K562 (cell line): ENCODE measurements around the gene CNTROB. TPM values are rescaled to one million over a fixed set of nuclear protein-coding genes. Genes with fewer than 3 reads are reported as not detected.

Experiments
- BRF2 ChIP-seq: IDR thresholded peaks from 3 replicates; pipeline ENCODE4 v1.6.1; 2011; ENCODE audit warnings: borderline replicate concordance, mild to moderate bottlenecking; ENCODE audit not compliant: insufficient read length, insufficient read depth
- CEBPG ChIP-seq, 3 experiments: fragments of 200-800 bp in 1 of 3; sonication (Bioruptor generic) in 1 of 3; sonication (generic) in 1 of 3; formaldehyde crosslinking in 1 of 3; IDR thresholded peaks in 2 of 3; conservative IDR thresholded peaks in 1 of 3; 2 replicates each; pipeline versions ENCODE4 v1.6.1 to v1.8.0; 2016 to 2022; ENCODE audit warnings: missing compliant biosample characterization in 2 of 3, missing genetic modification characterization in 2 of 3, mild to moderate bottlenecking in 1 of 3, missing genetic modification reagents in 1 of 3
- E2F8 ChIP-seq: fragments of 450-650 bp; IDR thresholded peaks from 2 replicates; pipeline ENCODE4 v1.7.1; 2018; ENCODE audit warnings: mild to moderate bottlenecking, low read depth; ENCODE audit not compliant: partially characterized antibody
- ELF2 ChIP-seq: fragments of 250-450 bp; sonication (Bioruptor Pico); IDR thresholded peaks from 2 replicates; pipeline ENCODE4 v1.5.0; 2021; ENCODE audit warnings: mild to moderate bottlenecking
- FOXJ2 ChIP-seq: fragments of 200-800 bp; sonication (Bioruptor generic); IDR thresholded peaks from 2 replicates; pipeline ENCODE4 v1.6.1; 2016; ENCODE audit warnings: missing genetic modification characterization, missing compliant biosample characterization
- HDAC3 ChIP-seq: fragments of 450-650 bp; IDR thresholded peaks from 2 replicates; pipeline ENCODE4 v1.6.1; 2018; ENCODE audit warnings: borderline replicate concordance, mild to moderate bottlenecking, moderate library complexity; ENCODE audit not compliant: partially characterized antibody
- KDM2B ChIP-seq: fragments of 250-450 bp; sonication (Bioruptor Pico); IDR thresholded peaks from 2 replicates; pipeline ENCODE4 v1.8.0; 2021; ENCODE audit warnings: mild to moderate bottlenecking, moderate library complexity
- SMAD3 ChIP-seq: fragments of 450-650 bp; formaldehyde crosslinking; conservative IDR thresholded peaks from 2 replicates; pipeline ENCODE4 v1.4.0; 2020; ENCODE audit warnings: mild to moderate bottlenecking
- SRF ChIP-seq, 2 experiments: fragments of 250-450, 450-650 bp in 1 of 2; sonication (Bioruptor Pico) in 1 of 2; sonication (generic) in 1 of 2; formaldehyde crosslinking; IDR thresholded peaks; 2 replicates each; pipeline versions ENCODE4 v1.5.0 to v1.5.1; 2020 to 2022; ENCODE audit warnings: mild to moderate bottlenecking in 1 of 2, missing genetic modification reagents in 1 of 2
- TRIM28 ChIP-seq: fragments of 450-650 bp; IDR thresholded peaks from 2 replicates; pipeline ENCODE4 v1.6.1; 2017
- ZFP1 ChIP-seq: fragments of 450-650 bp; formaldehyde crosslinking; IDR thresholded peaks from 2 replicates; pipeline ENCODE4 v1.4.0; 2020; ENCODE audit warnings: mild to moderate bottlenecking, mixed read lengths
- ZMIZ1 ChIP-seq, 2 experiments: fragments of 150-350 bp in 1 of 2; IDR thresholded peaks; 2 replicates each; pipeline ENCODE4 v1.6.1; 2012 to 2016; ENCODE audit warnings: low read depth in 2 of 2, low read length in 2 of 2, mild to moderate bottlenecking in 1 of 2, moderate library complexity in 1 of 2
- ZNF398 ChIP-seq: fragments of 250-450 bp; sonication (Bioruptor Pico); IDR thresholded peaks from 2 replicates; pipeline ENCODE4 v1.8.0; 2021; ENCODE audit warnings: moderate library complexity, mild to moderate bottlenecking, inconsistent platforms
- ZNF583 ChIP-seq: fragments of 250-450 bp; sonication (Bioruptor Pico); IDR thresholded peaks from 2 replicates; pipeline ENCODE4 v1.4.0; 2020
- polyA plus RNA-seq, 8 experiments: library from polyadenylated mRNA; depleted of rRNA in 4 of 8; stranded (reverse) in 5 of 8; unstranded in 3 of 8; fragments of >200 nt; fragmentation: Nextera tagmentation in 2 of 8; fragmentation: Illumina TruSeq in 1 of 8; extraction: Ambion mirVana in 2 of 8; extraction: Trizol in 1 of 8; gene quantifications; 2 replicates each; pipeline versions ENCODE4 v1.2.1 to v1.2.3, GENCODE V29; 2011 to 2014; ENCODE audit warnings: inconsistent platforms in 1 of 8, missing spikeins in 1 of 8
- total RNA-seq, 7 experiments: library from RNA; depleted of rRNA in 6 of 7; stranded (reverse); fragments of >200 nt in 6 of 7; fragmentation: Illumina TruSeq in 2 of 7; extraction: Trizol in 2 of 7; gene quantifications; 2 replicates each; pipeline versions ENCODE4 v1.2.1 to v1.2.3, GENCODE V29; 2011 to 2021; ENCODE audit warnings: low replicate concordance in 1 of 7

CNTROB gene
- total and polyA plus RNA-seq, 9 of the 15 experiments (the other 6 are each of a cell fraction or from before 2014, with no cell fraction given), result 1.9 to 33.3 (median 23.0) TPM

DNA sequence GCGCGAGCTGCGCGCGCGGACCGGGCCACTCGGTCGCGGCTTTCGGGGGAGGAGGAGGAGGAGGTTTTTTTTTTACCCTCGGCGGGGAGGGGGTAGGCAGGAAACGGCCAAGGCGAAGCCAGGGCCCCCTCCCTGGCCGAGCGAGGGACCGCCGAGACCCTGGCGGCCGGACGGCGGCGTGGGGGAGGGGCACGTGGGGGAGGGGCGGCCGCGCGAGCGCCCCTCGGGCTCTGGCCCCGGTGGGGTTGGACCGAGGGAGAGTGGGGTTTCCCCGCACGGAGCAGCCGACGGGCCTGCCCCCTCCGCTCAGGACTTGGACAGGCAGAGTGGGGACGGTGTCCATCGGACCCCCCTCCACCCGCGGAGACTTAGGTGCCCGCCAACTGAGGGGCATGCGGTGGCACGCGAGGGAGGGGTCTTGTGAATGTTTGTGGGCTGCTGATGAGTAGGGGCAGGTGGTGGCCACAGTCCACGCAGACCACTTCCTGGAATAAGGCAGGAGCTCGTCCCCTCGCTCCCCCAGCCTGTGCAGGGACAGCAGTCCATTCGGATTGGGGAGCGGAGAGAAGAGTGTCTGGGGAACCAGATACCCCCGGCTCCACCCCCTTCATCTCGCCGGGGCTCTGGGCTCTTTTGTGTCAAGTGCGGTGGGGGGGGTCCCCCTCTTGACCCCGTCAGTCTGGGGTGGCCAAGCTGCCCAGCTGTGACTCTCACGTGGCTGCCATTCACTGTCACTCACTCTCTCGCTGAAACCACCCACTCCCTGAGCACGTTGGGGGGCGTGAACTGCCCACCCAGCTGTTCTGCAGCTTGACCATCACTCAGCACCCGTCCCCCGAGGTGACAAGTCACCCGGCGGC lies 46.4 kb upstream of the CNTROB start (continued):
- no peak for TF ChIP-seq HDAC3
- no peak for TF ChIP-seq ZFP1 (CRISPR knock-in tag)
- no peak for TF ChIP-seq ZNF398 (CRISPR knock-in tag)
- no peak for TF ChIP-seq BRF2
- no peak for TF ChIP-seq FOXJ2
- TF ChIP-seq SRF (CRISPR knock-in tag; IDR thresholded peaks at IDR 0.05), result no peak
- TF ChIP-seq ZMIZ1 (IDR thresholded peaks at IDR 0.05; ENCODE audit: low read depth in 2 of 2, low read length in 2 of 2), result no peak
- TF ChIP-seq TRIM28, result no peak
- TF ChIP-seq CEBPG (CRISPR knock-in tag; IDR thresholded peaks at IDR 0.05), result no peak
- no peak for TF ChIP-seq CEBPG (tag; conservative IDR thresholded peaks at IDR 0.05 in 1 of 2, IDR thresholded peaks at IDR 0.05 in 1 of 2)
- no peak for TF ChIP-seq E2F8
- no peak for TF ChIP-seq ZNF583
- TF ChIP-seq SMAD3, result no peak
- no peak for TF ChIP-seq KDM2B (CRISPR knock-in tag)
- no peak for TF ChIP-seq ELF2 (CRISPR knock-in tag)
